Activated naive CD8-positive, alpha-beta T cell treated with anti-CD3 and anti-CD28 coated beads, Interleukin-2, amount 50 U/mL, for 24 hours (primary cell): ENCODE results near the gene KIRREL2.
A peak's percentile ranks its signal among the peaks of the same experiment; 100 is the strongest.
"Not testable (repeated sequence)": the region's sequence is repeated elsewhere in the genome, so short reads cannot be mapped to it uniquely, and the experiment has no call there.

Experiments used
- ATAC-seq: fragments of 150-1000 bp; cut with Tn5 transposase; one replicate; pipeline ENCODE4 v1.10.0; 2021
- DNase-seq: peaks from one replicate; pipeline ENCODE4 v3.0.0; 2021
- H3K27ac Mint-ChIP-seq: one replicate; pipeline ENCODE4 v1.8.0; 2021; ENCODE audit warnings: mild to moderate bottlenecking, mixed read lengths
- H3K27me3 Mint-ChIP-seq: one replicate; pipeline ENCODE4 v1.8.0; 2021; ENCODE audit warnings: mixed read lengths
- H3K36me3 Mint-ChIP-seq: one replicate; pipeline ENCODE4 v1.8.0; 2021; ENCODE audit warnings: low read depth, mixed read lengths
- H3K4me1 Mint-ChIP-seq: one replicate; pipeline ENCODE4 v1.8.0; 2021; ENCODE audit warnings: mixed read lengths
- H3K4me3 Mint-ChIP-seq: one replicate; pipeline ENCODE4 v1.8.0; 2021; ENCODE audit warnings: mild to moderate bottlenecking, moderate library complexity, mixed read lengths
- H3K9me3 Mint-ChIP-seq: one replicate; pipeline ENCODE4 v1.8.0; 2021; ENCODE audit warnings: mixed read lengths

Gene KIRREL2

DNA sequence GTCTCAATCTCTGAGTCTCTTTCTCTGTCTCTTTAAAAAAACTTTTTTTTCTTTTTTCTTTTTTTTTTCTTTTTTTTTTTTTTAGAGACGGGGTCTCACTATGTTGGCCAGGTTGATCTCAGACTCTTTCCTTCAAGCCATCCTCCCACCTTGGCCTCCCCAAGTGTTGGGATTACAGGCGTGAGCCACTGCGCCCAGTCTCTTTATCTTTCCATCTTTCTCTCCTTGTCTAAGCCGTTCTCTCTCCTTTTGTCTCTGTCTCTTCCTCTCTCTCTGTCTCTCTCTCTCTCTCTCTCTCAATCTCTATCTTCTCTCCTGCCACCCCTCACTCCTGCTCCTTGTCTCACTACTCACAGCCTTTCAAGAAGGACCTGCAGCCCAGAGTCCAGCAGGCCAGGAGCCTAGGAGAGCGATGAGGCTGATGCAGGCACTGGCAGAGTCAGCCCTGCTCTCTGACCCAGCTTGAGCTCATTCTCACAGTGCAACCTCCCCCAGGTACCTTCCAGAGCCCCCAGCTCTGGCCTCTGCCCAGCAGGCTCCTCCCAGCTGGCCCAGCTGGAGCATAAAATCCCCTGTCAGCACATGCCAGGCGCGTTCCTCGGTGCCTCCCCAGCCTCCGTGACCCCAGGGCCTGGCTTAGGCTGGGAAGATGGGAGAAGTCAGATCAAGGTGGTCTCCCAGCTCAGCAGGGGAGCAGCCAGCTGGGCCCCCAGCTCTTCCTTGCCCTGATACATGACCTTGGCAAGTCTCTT lies 4.5 kb upstream of the KIRREL2 start, which contains the start of gene NPHS1:
NPHS1 (minus strand) TSS at position 476 of the 752 bp plus-strand sequence. CDS start 667 bp downstream, outside the sequence.
- H3K27me3 Mint-ChIP-seq = peaks cover 51% of the 10 kb centered on the region
- DNase-seq = no peak
- no peaks in the 10 kb centered on the region for H3K36me3 Mint-ChIP-seq
- H3K4me3 Mint-ChIP-seq = peak within 1 kb of the TSS; percentile 62
- H3K27ac Mint-ChIP-seq = no peak within 1 kb of the TSS
- ATAC-seq = no peak
- H3K4me1 Mint-ChIP-seq = peaks cover 10% of the 10 kb centered on the region
- no peaks in the 10 kb centered on the region for H3K9me3 Mint-ChIP-seq

DNA sequence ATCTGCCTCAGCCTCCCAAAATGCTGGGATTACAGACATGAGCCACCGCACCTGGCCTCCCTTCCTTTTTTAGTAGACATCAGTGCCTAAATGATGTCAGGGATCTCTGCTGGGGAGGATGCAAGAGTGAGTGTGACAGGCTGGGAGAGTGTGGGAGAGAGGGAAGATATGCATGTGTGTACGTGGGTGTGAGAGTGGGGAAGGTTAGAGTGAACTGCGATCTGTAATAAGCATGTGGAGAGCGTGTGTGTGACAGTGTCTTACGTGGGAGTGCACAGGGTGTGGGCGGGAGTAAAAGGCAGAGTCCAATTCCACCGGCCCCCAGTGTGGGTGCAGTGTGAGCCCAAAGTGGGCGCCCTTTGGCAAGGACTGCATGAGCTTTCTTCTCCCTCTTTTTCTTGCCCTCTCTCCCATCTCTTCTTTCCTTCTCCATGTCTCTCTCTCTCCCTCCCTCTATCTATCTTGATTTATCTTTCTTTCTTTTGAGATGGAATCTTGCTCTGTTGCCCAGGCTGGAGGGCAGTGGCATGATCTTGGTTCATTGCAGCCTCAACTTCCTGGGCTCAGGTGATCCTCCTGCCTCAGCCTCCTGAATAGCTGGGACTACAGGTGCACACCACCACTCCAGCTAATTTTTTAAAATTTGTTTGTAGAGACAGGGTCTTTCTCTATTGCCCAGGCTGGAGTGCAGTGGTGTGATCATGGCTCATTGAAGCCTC lies 3.5 kb upstream of the KIRREL2 start:
- H3K27me3 Mint-ChIP-seq = peaks cover 53% of the 10 kb centered on the region
- H3K36me3 Mint-ChIP-seq = no peaks in the 10 kb centered on the region
- H3K4me3 Mint-ChIP-seq = no peak overlapping the region
- H3K4me1 Mint-ChIP-seq = peaks cover 12% of the 10 kb centered on the region
- no peak overlapping the region for H3K27ac Mint-ChIP-seq
- DNase-seq (no peak), ATAC-seq (no peak)
- H3K9me3 Mint-ChIP-seq = no peaks in the 10 kb centered on the region

GRCh38 chr19:35858311-35858710 lies 1.6 kb downstream of the KIRREL2 start:
- Mint-ChIP-seq H3K4me1 (peaks cover 8% of the 10 kb centered on the region), H3K36me3 (no peaks in the 10 kb centered on the region), H3K9me3 (no peaks in the 10 kb centered on the region), H3K27ac (no peak overlapping the region), H3K4me3 (no peak overlapping the region), H3K27me3 (peaks cover 70% of the 10 kb centered on the region)
- DNase-seq (no peak), ATAC-seq (no peak)

DNA sequence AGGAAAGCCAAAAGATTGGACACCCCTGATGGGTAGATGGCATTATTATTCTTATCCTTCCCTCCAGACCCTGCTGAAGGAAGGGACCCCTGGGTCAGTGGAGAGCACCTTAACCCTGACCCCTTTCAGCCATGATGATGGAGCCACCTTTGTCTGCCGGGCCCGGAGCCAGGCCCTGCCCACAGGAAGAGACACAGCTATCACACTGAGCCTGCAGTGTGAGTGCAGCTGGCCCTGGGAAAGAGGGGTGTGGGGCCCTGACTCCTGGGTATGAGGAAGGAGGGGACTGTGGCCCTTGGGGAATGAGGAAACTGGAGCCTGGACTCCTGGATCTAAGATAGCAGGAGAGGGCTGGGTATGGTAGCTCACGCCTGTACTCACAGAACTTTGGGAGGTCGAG lies 2.7 kb downstream of the KIRREL2 start:
- Mint-ChIP-seq H3K36me3 (no peaks in the 10 kb centered on the region), H3K4me3 (no peak overlapping the region), H3K9me3 (no peaks in the 10 kb centered on the region), H3K27ac (no peak overlapping the region), H3K27me3 (peaks cover 68% of the 10 kb centered on the region), H3K4me1 (peaks cover 8% of the 10 kb centered on the region)
- no peak for DNase-seq
- ATAC-seq = no peak

DNA sequence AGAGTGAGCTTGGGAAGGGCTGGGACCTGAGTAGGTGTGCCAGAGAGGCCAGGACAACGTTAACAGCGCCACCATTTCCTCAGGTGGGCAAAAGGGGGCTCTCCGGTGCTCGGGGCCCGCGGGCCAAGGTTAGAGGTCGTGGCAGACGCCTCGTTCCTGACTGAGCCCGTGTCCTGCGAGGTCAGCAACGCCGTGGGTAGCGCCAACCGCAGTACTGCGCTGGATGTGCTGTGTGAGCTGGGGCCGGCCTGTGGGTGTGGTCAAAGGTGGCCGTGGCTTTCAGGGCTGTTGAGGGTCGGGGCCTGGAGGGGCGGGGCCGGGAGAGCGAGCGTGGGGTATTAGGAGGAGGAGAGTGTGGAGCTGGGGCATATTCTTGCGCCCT lies 3.7 kb downstream of the KIRREL2 start:
- ATAC-seq = no peak
- peaks cover 60% of the 10 kb centered on the region for H3K27me3 Mint-ChIP-seq
- no peak for DNase-seq
- peaks cover 8% of the 10 kb centered on the region for H3K4me1 Mint-ChIP-seq
- no peaks in the 10 kb centered on the region for H3K9me3 Mint-ChIP-seq
- H3K27ac Mint-ChIP-seq = no peak overlapping the region
- no peaks in the 10 kb centered on the region for H3K36me3 Mint-ChIP-seq
- H3K4me3 Mint-ChIP-seq = no peak overlapping the region

- H3K27me3 Mint-ChIP-seq = peaks cover 60% of the 10 kb centered on the region
- no peak overlapping the region for H3K4me3 Mint-ChIP-seq
- no peaks in the 10 kb centered on the region for H3K9me3 Mint-ChIP-seq
- DNase-seq = no peak
- H3K4me1 Mint-ChIP-seq = peaks cover 6% of the 10 kb centered on the region
- no peaks in the 10 kb centered on the region for H3K36me3 Mint-ChIP-seq
- H3K27ac Mint-ChIP-seq = no peak overlapping the region
- ATAC-seq = no peak
These were observed 4.3 kb downstream of the KIRREL2 start for GRCh38 chr19:35860818-35861639.

DNA sequence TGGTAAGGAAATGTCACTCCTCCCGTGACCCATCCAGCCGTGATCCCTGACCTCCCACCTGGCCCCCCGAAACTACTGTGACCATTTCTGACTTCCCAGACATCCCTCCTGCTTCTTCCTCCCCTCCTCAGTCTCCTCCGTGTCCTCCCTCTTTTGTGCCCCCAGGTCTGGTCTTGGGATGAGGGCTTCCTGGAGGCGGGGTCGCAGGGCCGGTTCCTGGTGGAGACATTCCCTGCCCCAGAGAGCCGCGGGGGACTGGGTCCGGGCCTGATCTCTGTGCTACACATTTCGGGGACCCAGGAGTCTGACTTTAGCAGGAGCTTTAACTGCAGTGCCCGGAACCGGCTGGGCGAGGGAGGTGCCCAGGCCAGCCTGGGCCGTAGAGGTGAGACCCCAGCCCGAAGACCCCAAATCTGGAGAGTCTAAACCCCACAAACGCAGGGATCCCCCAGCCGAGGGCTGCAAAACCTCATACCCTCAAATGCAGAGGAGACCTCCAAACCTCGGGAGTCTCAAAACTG lies 5.0 kb downstream of the KIRREL2 start:
- no peak overlapping the region for H3K4me3 Mint-ChIP-seq
- peaks cover 6% of the 10 kb centered on the region for H3K4me1 Mint-ChIP-seq
- DNase-seq (no peak), ATAC-seq (no peak)
- no peaks in the 10 kb centered on the region for H3K9me3 Mint-ChIP-seq
- no peak overlapping the region for H3K27ac Mint-ChIP-seq
- H3K36me3 Mint-ChIP-seq = no peaks in the 10 kb centered on the region
- peaks cover 60% of the 10 kb centered on the region for H3K27me3 Mint-ChIP-seq

DNA sequence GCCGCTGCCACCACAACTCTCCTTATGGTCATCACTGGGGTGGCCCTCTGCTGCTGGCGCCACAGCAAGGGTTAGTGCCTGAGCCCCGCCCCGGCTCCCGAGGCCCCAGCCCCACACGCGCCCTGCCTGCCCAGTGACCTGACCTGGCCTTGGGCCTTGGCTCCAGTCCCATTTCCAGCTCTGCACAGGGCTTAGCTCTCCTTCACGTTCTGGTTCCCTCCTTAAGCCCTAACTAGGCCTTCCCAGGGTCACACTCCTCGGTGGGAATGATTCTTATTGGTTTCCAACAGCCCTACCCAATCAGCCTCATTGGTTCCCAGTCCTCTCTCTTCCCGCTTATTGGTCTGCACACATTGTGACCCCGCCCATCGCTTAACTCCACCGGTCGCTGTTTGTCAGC lies 5.8 kb downstream of the KIRREL2 start:
- no peaks in the 10 kb centered on the region for H3K36me3 Mint-ChIP-seq
- peaks cover under 1% of the 10 kb centered on the region for H3K4me1 Mint-ChIP-seq
- H3K27me3 Mint-ChIP-seq = peaks cover 59% of the 10 kb centered on the region
- H3K27ac Mint-ChIP-seq = no peak overlapping the region
- no peak for ATAC-seq
- no peak overlapping the region for H3K4me3 Mint-ChIP-seq
- no peak for DNase-seq
- no peaks in the 10 kb centered on the region for H3K9me3 Mint-ChIP-seq

- no peaks in the 10 kb centered on the region for H3K9me3 Mint-ChIP-seq
- ATAC-seq (no peak), DNase-seq (no peak)
- H3K4me3 Mint-ChIP-seq = no peak overlapping the region
- no peaks in the 10 kb centered on the region for H3K36me3 Mint-ChIP-seq
- H3K4me1 Mint-ChIP-seq = peaks cover 1% of the 10 kb centered on the region
- H3K27ac Mint-ChIP-seq = no peak overlapping the region
- H3K27me3 Mint-ChIP-seq = peaks cover 59% of the 10 kb centered on the region
These were observed 6.3 kb downstream of the KIRREL2 start for GRCh38 chr19:35863018-35863417.

DNA sequence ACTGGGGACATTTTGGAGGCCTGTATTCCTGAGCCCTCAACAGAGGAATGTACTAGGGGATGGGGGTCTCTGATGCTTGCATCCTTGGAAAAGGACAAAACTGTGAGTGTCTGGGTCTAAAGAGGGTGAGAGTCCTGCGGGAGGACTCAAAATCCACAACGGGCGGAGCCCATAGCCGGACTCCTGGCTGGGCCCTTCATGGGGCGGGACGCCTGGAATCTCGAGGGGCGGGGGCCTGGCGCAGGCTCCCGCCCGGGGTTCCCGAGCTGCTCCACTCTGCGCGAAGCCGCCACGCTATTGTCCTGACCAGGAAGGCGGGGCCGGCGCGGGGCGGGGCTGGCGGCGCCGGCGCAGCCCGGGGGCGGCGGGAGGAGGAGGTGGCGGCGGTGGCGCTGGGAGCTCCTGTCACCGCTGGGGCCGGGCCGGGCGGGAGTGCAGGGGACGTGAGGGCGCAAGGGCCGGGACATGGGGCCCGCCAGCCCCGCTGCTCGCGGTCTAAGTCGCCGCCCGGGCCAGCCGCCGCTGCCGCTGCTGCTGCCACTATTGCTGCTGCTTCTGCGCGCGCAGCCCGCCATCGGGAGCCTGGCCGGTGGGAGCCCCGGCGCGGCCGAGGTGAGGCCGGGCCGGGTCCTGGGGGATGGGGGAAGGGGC lies 11.6 kb downstream of the KIRREL2 start, which contains the start of gene APLP1:
APLP1 (plus strand) TSS at position 403 of the 651 bp plus-strand sequence; CDS start at position 466, 63 bp downstream.
- Mint-ChIP-seq H3K27ac (no peak within 1 kb of the TSS), H3K36me3 (no peaks in the 10 kb centered on the region), H3K4me3 (peak within 1 kb of the TSS; percentile 61), H3K9me3 (no peaks in the 10 kb centered on the region), H3K27me3 (peaks cover 42% of the 10 kb centered on the region), H3K4me1 (peaks cover 16% of the 10 kb centered on the region)
- peak; percentile 77 for DNase-seq
- ATAC-seq = peak; percentile 58

GRCh38 chr19:35868823-35869326 lies 12.2 kb downstream of the KIRREL2 start:
- Mint-ChIP-seq H3K36me3 (no peaks in the 10 kb centered on the region), H3K9me3 (no peaks in the 10 kb centered on the region), H3K27me3 (peaks cover 45% of the 10 kb centered on the region), H3K4me1 (peaks cover 16% of the 10 kb centered on the region), H3K4me3 (peak overlapping the region; percentile 61), H3K27ac (no peak overlapping the region)
- DNase-seq (no peak), ATAC-seq (no peak)

DNA sequence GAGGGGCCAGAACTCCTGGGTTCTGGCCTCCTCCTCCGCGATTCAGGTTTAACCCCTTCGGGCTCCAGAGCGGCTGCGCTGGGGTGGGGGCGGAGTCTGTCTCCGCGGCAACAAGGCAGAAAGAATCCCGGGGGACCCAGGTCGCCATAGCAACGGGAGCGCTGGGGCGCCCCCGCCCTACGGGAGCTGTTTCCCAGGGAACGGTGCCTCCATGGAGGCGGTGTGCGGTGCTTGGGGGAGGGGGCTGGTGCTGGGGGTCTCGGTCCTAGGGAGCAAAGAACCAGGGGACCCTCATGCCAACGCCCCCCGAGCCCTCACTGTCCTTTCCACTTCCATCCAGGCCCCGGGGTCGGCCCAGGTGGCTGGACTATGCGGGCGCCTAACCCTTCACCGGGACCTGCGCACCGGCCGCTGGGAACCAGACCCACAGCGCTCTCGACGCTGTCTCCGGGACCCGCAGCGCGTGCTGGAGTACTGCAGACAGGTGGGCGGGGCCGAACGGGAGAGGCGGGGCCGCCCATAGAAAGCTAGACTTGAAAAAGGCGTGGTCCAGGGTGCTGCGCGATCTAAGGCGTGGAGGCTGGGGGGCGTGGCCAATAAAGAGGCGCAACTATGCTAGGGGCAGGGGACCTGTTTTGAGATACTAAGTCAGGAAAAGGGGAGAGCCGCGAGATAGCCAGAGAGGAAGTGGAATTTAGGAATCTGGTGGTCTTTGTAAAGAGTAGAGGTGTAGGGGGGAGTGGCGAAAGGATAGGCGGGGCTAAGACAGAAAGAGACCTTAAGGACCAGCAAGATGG lies 12.8 kb downstream of the KIRREL2 start:
- Mint-ChIP-seq H3K36me3 (no peaks in the 10 kb centered on the region), H3K4me1 (peaks cover 16% of the 10 kb centered on the region), H3K4me3 (peak overlapping the region; percentile 61), H3K9me3 (no peaks in the 10 kb centered on the region), H3K27ac (no peak overlapping the region), H3K27me3 (peaks cover 45% of the 10 kb centered on the region)
- ATAC-seq (peak; percentile 85), DNase-seq (peak; percentile 87)

DNA sequence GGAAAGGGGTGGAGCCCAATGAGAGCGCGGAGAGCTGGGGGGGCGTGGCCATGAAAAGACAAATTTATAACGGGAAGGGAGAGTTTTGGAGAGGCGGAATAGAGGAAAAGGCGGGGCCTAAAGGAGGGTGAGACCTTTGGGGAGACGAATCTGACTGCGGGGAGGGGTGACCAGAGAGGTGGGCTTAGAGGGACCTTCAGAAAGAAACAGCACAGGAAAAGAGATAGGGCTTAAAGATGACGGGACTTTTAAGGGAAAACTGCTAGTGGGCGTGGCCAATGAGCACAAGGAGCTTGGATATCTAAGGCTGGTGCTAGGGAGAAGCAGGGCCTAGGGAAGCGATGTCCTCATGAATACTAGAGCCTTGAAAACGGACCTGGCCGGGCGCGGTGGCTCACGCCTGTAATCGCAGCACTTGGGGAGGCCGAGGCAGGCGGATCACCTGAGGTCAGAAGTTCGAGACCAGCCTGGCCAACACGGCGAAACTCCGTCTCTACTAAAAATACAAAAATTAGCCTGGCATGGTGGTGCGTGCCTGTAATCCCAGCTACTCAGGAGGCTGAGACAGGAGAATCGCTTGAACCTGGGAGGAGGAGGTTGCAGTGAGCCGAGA lies 13.5 kb downstream of the KIRREL2 start:
- Mint-ChIP-seq H3K27me3 (peaks cover 45% of the 10 kb centered on the region), H3K4me3 (peak overlapping the region; percentile 60), H3K4me1 (peaks cover 16% of the 10 kb centered on the region)
- not testable (repeated sequence) for DNase-seq, H3K27ac Mint-ChIP-seq, H3K9me3 Mint-ChIP-seq, H3K36me3 Mint-ChIP-seq, ATAC-seq
